GM19025 (cell line): ENCODE results near the gene ATP8A2.

ENCODE experiments used
- ATAC-seq: cut with Tn5 transposase; IDR thresholded peaks from one replicate; pipeline ENCODE4 v1.9.1; 2021; ENCODE audit warnings: mild to moderate bottlenecking, low read depth, moderate library complexity; ENCODE audit not compliant: unreplicated experiment

The ATP8A2 gene

DNA sequence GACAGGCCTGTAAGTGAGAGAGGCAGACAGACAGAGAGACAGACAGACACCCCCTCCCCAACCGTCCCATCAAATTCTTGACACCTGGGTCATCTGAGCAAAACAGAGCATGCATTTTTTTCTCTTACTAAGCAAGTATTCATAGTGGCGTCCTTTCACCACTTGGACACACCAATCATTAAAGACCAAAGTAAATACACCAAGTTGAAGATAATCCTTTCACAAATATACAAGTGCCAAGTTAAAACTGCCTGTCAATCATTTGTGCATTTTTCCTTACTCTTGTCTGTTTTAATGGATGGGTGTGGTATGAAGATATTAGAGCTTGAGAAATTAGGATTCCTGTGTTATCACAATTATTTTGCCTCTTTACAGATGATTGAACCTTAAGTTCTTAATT lies 337.3 kb downstream of the ATP8A2 start:
- no peak for ATAC-seq

DNA sequence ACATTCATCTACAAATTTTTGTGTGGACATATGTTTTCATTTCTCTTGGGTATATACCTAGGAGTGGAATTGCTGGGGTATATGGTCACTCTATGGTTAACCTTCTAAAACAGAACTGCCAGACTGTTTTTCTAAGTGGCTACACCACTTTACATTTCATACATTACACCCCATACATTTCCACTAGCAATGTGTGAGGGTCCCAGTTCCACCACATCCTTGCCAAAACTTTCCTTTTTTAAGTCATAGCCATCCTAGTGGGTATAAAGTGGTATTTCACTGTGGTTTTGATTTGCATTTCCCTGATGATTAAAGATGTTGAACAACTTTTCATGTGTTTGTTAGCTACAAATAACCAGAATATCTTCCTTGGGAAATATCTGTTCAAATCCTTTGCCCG lies 344.0 kb downstream of the ATP8A2 start:
- ATAC-seq, result no peak

DNA sequence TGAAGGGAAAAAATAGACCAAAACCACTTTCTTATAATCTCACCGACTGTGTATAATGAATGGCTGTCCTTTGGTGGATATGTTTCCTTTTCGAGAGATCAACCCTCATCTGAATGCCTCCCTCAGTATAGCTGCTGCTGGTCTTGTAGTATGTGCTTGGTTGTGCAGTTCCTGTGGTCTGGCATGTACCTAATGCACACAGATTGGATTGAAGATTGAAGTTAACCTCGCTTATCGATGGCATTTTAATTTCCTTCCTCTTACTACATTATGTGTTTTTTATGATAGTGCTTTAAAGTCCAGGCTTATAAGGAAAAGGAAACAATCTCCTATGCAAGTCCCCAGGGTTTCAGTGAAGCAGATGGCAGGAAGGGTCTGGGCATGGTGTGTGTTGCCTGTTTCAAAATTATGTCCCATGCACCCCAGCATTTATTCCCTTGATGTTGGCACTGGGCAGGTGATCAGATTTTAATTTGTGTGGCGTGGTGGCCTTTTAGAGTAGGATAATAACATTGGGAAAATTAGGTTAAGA lies 346.0 kb downstream of the ATP8A2 start:
- ATAC-seq, result no peak

DNA sequence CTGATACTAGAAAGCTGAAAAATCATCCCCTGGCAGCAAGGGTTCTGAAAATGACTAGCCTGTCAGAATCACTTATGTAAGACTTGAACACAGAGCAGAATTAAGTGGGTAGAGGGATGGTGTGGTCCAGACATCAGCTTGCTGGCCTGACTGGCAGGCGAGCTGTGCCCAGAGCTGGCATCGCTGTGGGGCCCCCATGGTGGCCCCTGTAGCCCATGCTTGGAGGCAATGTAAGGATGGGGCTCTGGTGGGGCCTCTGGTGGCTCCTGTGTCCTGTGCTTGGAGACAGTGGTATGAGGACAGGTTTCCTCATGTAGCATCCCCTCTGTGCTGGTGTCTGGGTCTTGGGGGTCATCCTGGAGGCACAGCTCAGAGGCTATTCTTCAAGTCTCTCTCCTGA lies 347.9 kb downstream of the ATP8A2 start:
- ATAC-seq, result no peak

DNA sequence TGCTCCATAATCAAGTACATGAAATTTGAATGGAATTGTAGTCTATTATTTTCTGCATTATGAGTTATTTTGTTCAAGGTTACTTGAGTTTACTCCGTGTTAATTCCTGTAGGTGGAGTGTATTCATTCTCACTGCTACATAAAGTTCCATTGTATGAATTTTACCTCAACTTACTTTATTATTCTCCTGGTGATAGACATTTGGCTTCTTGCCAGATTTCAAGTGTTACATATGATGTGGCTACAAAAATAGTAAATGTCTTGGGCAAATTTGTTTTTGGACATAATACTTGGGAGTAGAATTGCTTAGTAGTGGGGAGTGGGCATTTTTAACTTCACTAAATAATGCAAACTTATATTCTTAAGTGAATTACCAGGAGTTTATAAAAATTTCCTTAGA lies 351.1 kb downstream of the ATP8A2 start:
- ATAC-seq, result no peak

DNA sequence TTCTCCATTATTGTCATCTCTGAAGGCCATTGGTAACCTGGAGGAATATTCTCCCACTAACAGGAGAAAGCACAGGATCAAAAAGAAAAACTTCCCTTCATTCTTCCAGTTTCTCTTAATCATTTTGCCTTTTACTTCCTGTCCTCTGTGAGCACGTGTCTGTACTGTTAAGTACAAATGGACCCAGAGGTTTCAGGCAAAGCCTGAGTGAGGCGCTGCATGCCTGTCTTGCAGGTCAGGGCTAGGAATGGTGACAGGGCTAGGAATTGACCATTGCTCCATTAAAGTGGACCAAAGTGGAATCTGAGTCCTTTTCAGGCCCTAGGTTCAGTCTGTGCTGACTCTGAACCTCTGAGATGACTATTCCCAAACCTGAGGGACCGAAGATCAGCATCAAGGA lies 353.3 kb downstream of the ATP8A2 start:
- ATAC-seq, result no peak

DNA sequence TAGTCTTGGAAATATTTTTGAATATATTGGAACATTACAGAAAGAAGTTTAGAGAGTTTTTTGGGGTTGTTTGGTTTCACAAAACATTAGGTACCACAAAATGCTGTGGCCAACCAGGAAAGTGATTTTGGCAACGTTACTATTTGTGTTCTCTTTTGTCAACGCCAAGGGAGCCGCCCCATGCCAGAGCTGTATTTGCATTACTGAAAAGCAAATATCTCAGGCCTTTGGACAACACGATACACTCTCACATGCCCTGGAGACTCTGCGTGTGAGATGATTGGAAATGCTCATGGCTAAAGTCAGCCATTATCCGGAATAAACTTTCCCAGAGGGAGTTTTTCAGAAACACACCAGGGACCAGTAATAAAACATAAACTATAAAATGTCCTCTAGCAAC lies 355.5 kb downstream of the ATP8A2 start:
- ATAC-seq, result no peak

DNA sequence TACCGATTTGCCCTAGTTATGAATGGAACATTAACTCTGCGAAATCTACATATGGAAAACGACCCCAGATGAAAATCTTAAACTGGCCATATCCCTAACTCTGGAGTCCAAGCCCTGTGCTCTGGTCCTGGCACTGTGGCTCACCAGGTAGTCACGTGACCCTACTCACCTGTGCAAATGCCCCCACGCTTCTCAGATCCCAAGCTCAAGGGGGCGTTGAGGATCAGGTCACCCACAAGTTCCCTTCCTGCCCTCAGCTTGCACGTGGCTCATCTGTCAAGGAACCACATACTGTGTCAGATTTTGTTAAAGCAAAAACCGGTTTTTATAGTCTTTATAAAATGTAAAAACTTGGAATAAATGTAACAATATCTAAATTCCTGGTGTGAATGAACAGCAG lies 356.0 kb downstream of the ATP8A2 start:
- ATAC-seq, result no peak

DNA sequence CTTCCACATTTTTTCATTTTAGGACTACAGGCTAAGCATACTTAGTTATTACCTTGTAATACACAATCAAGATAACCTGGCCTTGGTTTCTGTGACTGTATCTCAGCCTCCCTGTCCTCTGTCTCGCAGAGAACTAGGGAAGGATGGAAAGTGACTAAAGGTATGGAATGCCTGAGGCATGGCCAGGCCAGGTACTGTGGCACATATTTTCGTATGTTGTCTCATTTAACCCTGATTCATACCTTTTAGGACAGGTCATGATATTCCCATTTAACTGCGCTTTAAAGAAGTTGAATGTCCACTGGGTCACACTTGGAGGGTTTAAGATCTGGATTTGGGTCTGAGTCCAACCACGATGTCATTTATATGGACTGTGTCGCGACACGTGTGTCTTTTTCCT lies 357.4 kb downstream of the ATP8A2 start:
- no peak for ATAC-seq

DNA sequence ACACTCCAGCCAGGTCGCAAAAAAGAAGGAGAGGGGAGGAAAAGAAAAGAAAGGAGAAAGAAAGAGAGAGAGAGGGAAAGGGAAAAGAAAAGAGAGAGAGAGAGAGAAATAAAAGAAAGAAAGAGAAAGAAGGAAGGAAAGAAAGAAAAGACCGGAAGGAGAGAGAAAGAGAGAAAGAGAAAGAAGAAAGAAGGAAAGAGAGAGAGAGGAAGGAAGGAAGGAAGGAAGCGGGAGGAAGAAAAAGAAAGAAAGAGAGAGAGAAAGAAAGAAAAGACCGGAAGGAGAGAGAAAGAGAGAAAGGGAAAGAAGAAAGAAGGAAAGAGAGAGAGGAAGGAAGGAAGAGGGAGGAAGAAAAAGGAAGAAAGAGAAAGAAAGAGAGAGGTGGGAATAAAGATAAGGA lies 359.3 kb downstream of the ATP8A2 start:
- no peak for ATAC-seq

DNA sequence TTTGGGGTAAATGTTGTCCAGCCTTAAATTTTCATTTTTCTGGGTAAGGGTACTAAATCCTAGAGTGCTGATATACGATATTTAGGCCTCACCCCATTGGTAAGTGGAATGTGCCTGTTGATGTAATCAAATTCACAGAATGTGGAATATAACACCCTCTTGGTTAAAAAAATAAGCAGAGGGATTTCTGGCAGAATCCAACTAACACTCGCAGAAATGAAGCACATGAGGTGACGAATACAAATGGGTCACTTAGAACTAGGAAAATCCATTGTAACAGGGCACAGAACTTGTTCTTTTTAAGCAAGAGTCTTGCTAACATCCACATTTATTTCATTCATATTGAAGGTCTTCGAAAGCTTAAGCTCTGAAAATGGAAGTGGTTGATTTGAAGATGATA lies 359.8 kb downstream of the ATP8A2 start:
- ATAC-seq, result no peak

DNA sequence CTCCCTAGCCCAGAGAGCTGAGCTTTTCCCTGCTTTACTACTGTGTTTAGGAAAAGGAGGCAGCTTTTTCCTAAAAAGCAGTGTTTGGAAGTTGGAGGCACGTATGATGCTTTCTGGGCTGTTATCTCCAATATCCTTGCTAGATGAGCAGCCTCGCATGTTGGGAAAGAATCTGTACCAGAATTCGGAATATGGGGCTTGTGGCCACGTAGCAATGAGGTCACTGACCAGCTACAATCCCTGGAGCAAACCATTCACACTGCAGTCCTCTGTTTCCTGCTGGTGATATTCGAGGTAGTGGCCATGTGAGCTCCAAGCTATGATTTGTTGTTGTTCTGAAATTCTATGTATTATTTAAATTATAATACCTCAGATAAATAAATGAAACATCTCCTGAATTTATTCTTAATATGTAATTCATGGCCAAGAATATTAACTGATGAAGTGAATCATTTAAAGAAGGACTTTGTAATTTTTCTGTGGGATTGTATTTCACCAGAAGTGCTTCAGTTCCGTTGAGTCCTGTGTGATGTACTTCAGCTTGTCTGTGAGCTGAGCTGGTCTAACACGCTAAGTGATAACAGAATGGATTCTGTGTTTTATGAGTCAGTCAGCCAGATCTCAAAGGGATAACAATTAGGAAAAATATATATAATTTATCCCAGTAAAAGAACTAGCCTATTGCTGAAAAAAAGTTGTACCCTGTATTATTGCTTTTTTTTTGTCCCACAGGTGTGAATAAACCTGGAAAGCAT lies 360.5 kb downstream of the ATP8A2 start:
- no peak for ATAC-seq

DNA sequence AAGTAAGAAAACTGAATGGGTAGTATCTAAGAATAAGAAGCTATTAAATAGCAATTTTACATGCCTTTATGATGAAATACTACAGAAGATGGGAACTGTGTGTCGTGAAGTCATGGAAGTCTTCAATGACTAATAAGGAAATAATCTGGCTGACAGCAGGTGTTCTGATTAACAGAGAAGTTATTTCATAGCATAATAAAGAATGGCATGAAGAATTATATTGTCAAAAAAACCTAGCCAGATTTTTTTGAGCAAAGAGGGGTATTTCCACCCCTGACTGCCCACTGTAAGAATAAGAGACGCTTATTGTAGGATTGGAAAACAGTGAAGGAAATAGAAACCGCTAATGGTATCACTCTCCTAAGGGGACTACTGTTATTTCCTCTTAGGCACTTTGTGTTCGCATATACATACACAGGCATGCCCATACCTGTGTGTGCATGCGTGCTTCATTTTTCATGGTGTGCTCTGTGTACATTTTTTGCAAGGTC lies 361.3 kb downstream of the ATP8A2 start:
- ATAC-seq, result no peak

DNA sequence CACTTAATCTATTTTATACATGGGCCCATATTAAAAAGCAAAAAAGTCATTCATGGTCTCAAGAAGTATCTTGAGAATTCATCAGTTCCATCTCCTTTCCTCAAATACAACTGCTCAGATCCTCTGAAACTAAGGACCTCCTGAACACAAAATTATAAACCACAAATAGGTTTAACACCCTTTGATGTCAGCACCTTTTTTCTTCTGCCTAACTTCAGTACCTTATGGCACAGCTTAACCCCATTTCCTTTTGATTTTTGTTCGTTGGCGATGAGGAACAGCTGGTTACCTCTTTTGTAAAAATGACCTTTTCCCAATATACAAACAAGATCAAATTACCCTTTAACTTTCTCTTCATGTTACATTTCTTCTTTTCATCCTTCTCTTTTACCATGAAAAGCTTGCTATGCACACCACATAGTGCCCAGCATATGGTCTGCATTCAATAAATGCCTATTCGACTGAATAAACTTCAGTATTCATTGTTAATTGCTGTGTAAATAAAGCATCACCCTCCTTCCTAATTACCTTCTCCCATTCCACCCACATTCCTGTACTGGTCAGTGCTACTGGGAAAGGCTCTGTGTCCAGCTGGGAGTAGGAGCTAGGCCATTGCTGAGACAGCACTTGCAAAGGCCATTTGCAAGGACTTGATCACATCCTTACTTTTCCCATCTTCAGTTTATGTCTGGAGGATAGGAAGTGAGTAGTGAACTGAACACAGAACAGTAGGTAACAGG lies 362.1 kb downstream of the ATP8A2 start:
- ATAC-seq, result no peak

DNA sequence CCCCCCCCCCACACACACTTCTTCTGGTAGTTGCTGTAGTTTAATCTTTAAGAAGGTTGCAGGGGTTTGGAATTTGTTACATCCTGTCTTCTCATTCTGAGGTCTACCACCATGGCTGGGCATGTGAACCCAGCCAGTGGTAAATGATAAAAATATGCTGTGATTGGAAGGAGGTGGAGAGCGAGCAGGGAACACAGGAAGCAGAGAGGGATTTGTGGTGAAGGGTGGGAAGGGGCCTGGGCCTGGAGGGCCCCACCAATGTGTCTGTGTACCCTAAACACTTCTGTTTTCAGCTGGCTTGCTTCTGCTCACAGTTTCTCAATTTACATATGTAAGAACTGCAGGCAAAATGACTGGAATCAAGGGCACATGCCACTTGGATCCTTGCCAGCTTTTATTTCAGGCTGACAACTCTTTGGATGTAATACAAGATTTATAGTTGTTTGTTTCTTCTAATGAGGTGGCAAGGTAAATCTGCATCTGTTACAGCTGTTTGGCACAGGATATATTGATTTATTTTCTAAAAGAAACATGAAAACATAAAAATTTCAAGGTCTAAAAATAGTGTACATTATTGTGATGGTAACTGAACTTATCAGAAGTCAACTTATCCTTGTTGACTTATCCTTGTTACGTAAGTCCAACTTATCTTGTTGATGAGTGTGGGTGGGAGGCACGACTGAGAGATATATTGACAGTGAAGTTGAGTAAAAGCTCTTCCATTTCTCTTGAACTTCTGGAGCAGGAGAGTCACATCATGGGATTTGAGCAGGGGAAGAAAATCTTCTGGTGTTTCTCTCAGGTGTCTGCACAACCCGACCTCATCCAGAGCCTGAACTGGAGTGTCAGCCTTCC lies 366.8 kb downstream of the ATP8A2 start:
- ATAC-seq, result no peak

DNA sequence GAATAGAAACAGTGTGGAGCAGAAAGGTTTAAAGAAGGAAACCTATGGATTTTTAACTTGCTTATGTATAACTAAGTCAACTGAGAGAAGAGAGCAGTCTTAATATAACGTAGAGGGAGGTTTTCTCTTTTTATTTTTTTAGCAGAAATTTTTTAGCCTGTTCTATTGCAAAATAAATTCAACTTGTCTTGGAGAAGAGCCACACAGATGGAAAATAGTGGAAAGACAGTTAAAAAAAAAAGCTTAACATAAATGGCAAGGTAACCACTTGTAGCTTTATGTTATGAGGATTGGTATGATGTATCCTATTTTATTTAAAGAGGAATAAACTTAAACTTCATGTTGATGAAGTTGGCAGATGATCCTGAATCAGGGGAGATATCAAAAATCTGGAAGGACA lies 367.6 kb downstream of the ATP8A2 start:
- no peak for ATAC-seq

DNA sequence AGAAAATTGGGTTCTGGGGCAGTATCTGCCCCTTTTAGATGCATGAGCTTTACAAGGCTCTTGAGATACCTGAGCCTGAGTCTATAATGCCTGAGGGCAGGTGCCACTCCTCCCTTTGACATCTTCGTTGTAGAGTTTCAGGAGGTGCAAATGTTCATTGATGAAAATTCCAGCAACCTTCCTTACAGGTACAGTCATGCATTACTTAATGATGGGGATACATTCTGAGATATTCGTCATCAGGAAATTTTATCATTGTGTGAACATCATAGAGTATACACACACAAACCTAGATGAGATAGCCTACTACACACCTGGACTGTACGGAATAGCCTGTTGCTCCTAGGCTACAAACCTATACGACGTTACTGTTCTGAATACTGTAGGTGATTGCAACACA lies 370.0 kb downstream of the ATP8A2 start:
- no peak for ATAC-seq

DNA sequence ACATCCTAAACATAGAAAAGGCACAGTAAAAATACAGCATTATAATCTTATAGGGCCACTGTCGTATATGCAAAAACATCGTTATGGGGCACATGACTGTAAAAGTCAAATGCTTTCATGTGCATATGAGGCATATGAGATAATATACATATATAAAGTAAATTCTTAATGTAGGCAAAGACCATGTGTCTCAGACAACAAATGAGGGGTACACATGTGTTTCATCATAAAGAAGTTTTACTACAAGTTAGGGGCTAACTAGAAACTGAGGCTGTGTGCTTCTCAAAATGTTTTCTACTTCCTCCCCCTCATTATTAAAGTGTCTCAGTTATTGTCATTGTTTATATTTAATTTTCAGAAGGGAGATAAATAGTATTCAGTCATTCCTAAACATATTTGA lies 370.4 kb downstream of the ATP8A2 start:
- no peak for ATAC-seq

DNA sequence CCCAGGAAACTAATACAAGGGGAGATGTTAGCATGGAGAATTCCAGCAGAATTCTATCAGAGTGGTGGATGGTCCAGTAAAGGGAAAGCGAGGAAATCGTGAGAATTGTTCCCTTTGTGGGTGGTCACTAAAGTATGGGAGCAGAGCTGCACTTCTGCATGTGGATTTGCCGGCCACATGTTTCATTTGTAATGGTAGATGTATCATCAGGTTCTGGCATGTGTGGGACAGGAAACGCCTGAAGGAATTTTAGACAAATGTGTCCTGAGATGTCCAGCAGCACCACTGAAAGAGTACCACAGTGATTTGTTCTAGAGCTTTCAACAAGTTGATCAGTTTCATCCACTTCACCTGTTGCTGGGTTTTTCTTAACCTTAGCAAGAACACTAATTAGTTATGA lies 371.6 kb downstream of the ATP8A2 start:
- ATAC-seq, result no peak

DNA sequence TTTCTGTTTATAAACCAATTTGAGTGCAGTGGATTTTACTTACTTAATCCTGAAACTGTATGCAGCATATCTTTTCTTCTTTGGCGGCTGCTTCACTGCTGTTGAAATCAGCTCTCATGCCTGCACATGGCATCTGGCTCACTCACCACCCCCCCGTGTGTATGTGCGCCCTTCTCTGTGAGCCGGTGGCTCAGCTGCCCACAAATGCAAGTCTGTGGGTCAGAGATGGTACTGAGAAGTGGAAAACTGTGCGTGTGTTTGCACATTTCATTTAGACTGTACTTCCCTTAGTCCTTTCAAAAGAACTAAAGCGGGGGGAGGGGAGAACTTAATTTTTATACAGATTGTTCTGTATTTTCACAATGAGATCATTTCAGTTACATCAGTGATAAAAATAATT lies 372.4 kb downstream of the ATP8A2 start:
- no peak for ATAC-seq

DNA sequence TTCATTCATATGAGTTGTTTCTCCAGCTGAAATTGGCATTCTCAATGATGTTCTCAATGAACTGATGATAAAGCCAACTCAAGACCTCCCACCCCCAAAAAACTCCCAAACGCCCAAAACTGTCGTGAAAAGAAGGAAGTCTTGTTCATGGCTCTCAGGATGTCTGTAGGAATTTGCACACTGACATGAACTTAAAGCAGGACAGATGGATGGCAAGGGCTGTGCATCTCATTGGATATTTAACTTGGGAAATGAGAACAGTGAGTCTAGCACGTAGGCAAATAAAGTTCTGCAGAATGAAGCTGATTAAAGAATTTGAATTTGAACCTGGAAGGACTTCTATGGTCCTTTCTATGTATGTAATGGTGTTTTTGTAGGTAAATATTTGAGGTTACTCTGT lies 374.4 kb downstream of the ATP8A2 start:
- no peak for ATAC-seq
